GM18505 (cell line): ENCODE measurements around the gene COG6.

Source experiments
- ATAC-seq: cut with Tn5 transposase; IDR thresholded peaks from one replicate; pipeline ENCODE4 v1.9.1; 2021; ENCODE audit not compliant: unreplicated experiment
- POLR2A ChIP-seq: IDR thresholded peaks from 4 replicates; pipeline ENCODE4 v1.6.1; 2011; ENCODE audit warnings: borderline replicate concordance; ENCODE audit not compliant: insufficient read depth, insufficient read length; ENCODE audit errors: extremely low read depth

Gene COG6

GRCh38 chr13:39766464-39767158 lies 111.1 kb downstream of the COG6 start:
- ATAC-seq = no peak
- no peak for TF ChIP-seq POLR2A

GRCh38 chr13:39767791-39768517 lies 112.5 kb downstream of the COG6 start:
- no peak for ATAC-seq

GRCh38 chr13:39768962-39769361 lies 113.5 kb downstream of the COG6 start:
- no peak for ATAC-seq
- TF ChIP-seq POLR2A = no peak

More at GRCh38 chr13:39767791-39768517, 112.5 kb downstream of the COG6 start:
- no peak for TF ChIP-seq POLR2A

- no peak for TF ChIP-seq POLR2A
- no peak for ATAC-seq
These were observed 115.0 kb downstream of the COG6 start for GRCh38 chr13:39770221-39771090.

GRCh38 chr13:39773833-39774232 lies 118.4 kb downstream of the COG6 start:
- no peak for ATAC-seq
- TF ChIP-seq POLR2A = no peak

GRCh38 chr13:39776439-39776838 lies 121.0 kb downstream of the COG6 start:
- ATAC-seq = no peak
- TF ChIP-seq POLR2A = no peak

GRCh38 chr13:39777021-39777420 lies 121.6 kb downstream of the COG6 start:
- ATAC-seq = no peak
- no peak for TF ChIP-seq POLR2A

- no peak for ATAC-seq
- no peak for TF ChIP-seq POLR2A
These were observed 122.1 kb downstream of the COG6 start for GRCh38 chr13:39777527-39778061.

GRCh38 chr13:39779337-39780265 lies 124.1 kb downstream of the COG6 start:
- TF ChIP-seq POLR2A = no peak
- no peak for ATAC-seq

GRCh38 chr13:39780711-39781110 lies 125.2 kb downstream of the COG6 start:
- ATAC-seq = no peak
- TF ChIP-seq POLR2A = no peak

GRCh38 chr13:39781381-39781780 lies 125.9 kb downstream of the COG6 start:
- no peak for TF ChIP-seq POLR2A

GRCh38 chr13:39783051-39783450 lies 127.6 kb downstream of the COG6 start:
- no peak for TF ChIP-seq POLR2A
- ATAC-seq = no peak

More at GRCh38 chr13:39781381-39781780, 125.9 kb downstream of the COG6 start:
- no peak for ATAC-seq
